ENCODE results near the gene WWOX.

GRCh38 chr16:78130950-78131349 is 31.5 kb downstream of the WWOX start:
- TF ChIP-seq CTCF (conservative IDR thresholded peaks at IDR 0.05; ENCODE audit: low read depth, low read length) (no peak), EZH2 (IDR thresholded peaks at IDR 0.05; ENCODE audit: borderline replicate concordance, low read depth, low read length, poor library complexity, severe bottlenecking) (no peak)

All from A673 (cell line).